ENCODE measurements around the gene AADACL4. TPM values are rescaled to one million over a fixed set of nuclear protein-coding genes. Genes with fewer than 3 reads are reported as not detected.

The AADACL4 gene
- total and polyA plus RNA-seq, 2 of the 8 experiments (the other 6 are each of a cell fraction or from before 2014, with no cell fraction given): 0.08 TPM; not detected in 1

- Histone ChIP-seq H3K79me2 (ENCODE audit: control insufficient read depth in 1 of 2, insufficient read depth in 2 of 2, low read length in 2 of 2) (peaks cover 0 to 59% of the 10 kb centered on the region in 2 experiments; a peak in 2 of 4 replicates), H3K9me3 (ENCODE audit: insufficient read depth in 2 of 2, low read depth in 1 of 2, low read length in 1 of 2) (no peaks in the 10 kb centered on the region), H4K91ac (replicated peaks; ENCODE audit: insufficient read length, low read length) (no peak overlapping the region), H3K4me3 (ENCODE audit: extremely low read depth in 1 of 4, insufficient read depth in 2 of 4, low read depth in 3 of 4, low read length in 4 of 4) (no peak overlapping the region), H3K56ac (replicated peaks; ENCODE audit: insufficient read length, low read depth, low read length) (no peak overlapping the region), H3K79me1 (ENCODE audit: low read depth, low read length) (peaks cover 4% of the 10 kb centered on the region), H3K9ac (replicated peaks in 1 of 4; ENCODE audit: extremely low read depth in 1 of 4, low read depth in 3 of 4, low read length in 3 of 4) (no peak overlapping the region), H3K4me1 (replicated peaks in 1 of 4; ENCODE audit: control insufficient read depth in 3 of 4, insufficient read depth in 4 of 4, low read length in 3 of 4) (peaks cover 13 to 33% (median 18%) of the 10 kb centered on the region in 4 experiments), H3K23me2 (ENCODE audit: low read depth, low read length) (peaks cover 9% of the 10 kb centered on the region; the same call in 1 of the 2 replicates), H3K36me3 (ENCODE audit: control insufficient read depth in 2 of 4, insufficient read depth in 4 of 4, low read length in 3 of 4) (peaks cover 0 to 6% (median 0%) of the 10 kb centered on the region in 4 experiments; a peak in 1 of 8 replicates), H3K4me2 (ENCODE audit: insufficient read depth in 1 of 2, low read depth in 2 of 2, low read length in 2 of 2) (no peak overlapping the region), H3K27ac (ENCODE audit: low read depth, low read length) (no peak overlapping the region), H4K5ac (ENCODE audit: insufficient read length, low read depth, low read length) (no peak overlapping the region), H2AK5ac (ENCODE audit: low read depth, low read length) (no peak overlapping the region), H3K18ac (ENCODE audit: extremely low read depth, low read length) (no peak overlapping the region), H2BK20ac (ENCODE audit: low read length) (no peak overlapping the region), H2BK120ac (replicated peaks; ENCODE audit: low read depth, low read length) (no peak overlapping the region), H2BK5ac (ENCODE audit: low read depth, low read length) (no peak overlapping the region), H3K4ac (replicated peaks; ENCODE audit: insufficient read length, low read depth, low read length) (no peak overlapping the region), H2AFZ (ENCODE audit: low read length) (no peak overlapping the region), H4K8ac (ENCODE audit: extremely low read depth, insufficient read depth, low read length) (no peak overlapping the region), H2BK12ac (ENCODE audit: low read depth, low read length) (no peak overlapping the region), H4K20me1 (replicated peaks in 1 of 2; ENCODE audit: control insufficient read depth in 1 of 2, insufficient read depth in 2 of 2, low read length in 2 of 2) (peaks cover 27 to 32% of the 10 kb centered on the region in 2 experiments), H3K27me3 (replicated peaks in 1 of 4; ENCODE audit: control insufficient read depth in 3 of 4, extremely low read depth in 1 of 4, insufficient read depth in 3 of 4, low read length in 3 of 4) (peaks cover 0 to 2% (median 0%) of the 10 kb centered on the region in 4 experiments; a peak in 1 of 7 replicates), H3K14ac (ENCODE audit: insufficient read length) (no peak overlapping the region), H2BK15ac (ENCODE audit: low read length) (no peak overlapping the region), H3K23ac (ENCODE audit: insufficient read length) (no peak overlapping the region)
- ChIA-PET POLR2A (ENCODE audit: partially characterized antibody) (interaction anchor here (1.7 to 7.3 kb wide), 2 partner anchors 17 to 118 kb away, joined by 3 to 107 read pairs; partner anchors contain the start of gene DHRS3), CTCF (ENCODE audit: partially characterized antibody) (interaction anchor here (1.9 to 9.4 kb wide), 2 partner anchors 12 to 19 kb away, joined by 5 to 130 read pairs; partner anchors contain the start of gene DHRS3)
- 72% methylated on average over 5 of the region's 5 CpGs; no CpG with 5 or more reads in 1 of the 2 experiments for WGBS, 2 experiments (ENCODE audit: extremely low coverage in 1 of 2, insufficient coverage in 1 of 2, insufficient read length in 1 of 2, insufficient replicate concordance in 2 of 2, low coverage in 1 of 2, low lambda C conversion rate in 2 of 2, missing lambda C conversion rate in 1 of 2)
- FAIRE-seq (no peak), DNase-seq (ENCODE audit: low read depth in 1 of 2, low spot score in 2 of 2) (no peak)
- TF ChIP-seq ATF3 (IDR thresholded peaks at IDR 0.05; ENCODE audit: insufficient read depth, low read depth, low read length): no peak
- TF ChIP-seq KDM1A (IDR thresholded peaks at IDR 0.05; ENCODE audit: borderline replicate concordance, low read length): peak; percentile 55; the same call in 1 of the 2 replicates
These were observed 44.2 kb upstream of the AADACL4 start for GRCh38 chr1:12599657-12600056.

Measured in H1 (cell line).